Measurements from ENCODE around the gene KRT86. TPM values are rescaled to one million over a fixed set of nuclear protein-coding genes. Genes with fewer than 3 reads are reported as not detected.

The KRT86 gene
- total RNA-seq, 4 donors from 2014 or later = not detected

- no peak for TF ChIP-seq CTCF (IDR thresholded peaks at IDR 0.05)
- no peak for TF ChIP-seq POLR2A (IDR thresholded peaks at IDR 0.05)
- peaks cover 0 to 16% of the 10 kb centered on the region in 2 donors for H3K27me3 ChIP-seq
- H3K27ac ChIP-seq = no peak overlapping the region
- H3K4me1 ChIP-seq = peaks cover 0 to 7% (median 1%) of the 10 kb centered on the region in 4 donors
- H3K4me3 ChIP-seq = no peak overlapping the region
- no peak for DNase-seq
- H3K36me3 ChIP-seq = no peaks in the 10 kb centered on the region
- peaks cover 0 to 7% (median 0%) of the 10 kb centered on the region in 4 donors for H3K9me3 ChIP-seq
These were observed 13.9 kb upstream of the KRT86 start for GRCh38 chr12:52260361-52261207.

- peaks cover 0 to 16% of the 10 kb centered on the region in 2 donors for H3K27me3 ChIP-seq
These were observed 13.3 kb upstream of the KRT86 start for GRCh38 chr12:52261208-52261484.

GRCh38 chr12:52262286-52262685 lies 12.2 kb upstream of the KRT86 start:
- H3K27me3 ChIP-seq = peaks cover 0 to 12% of the 10 kb centered on the region in 2 donors
- TF ChIP-seq POLR2A (IDR thresholded peaks at IDR 0.05) = no peak
- no peak for TF ChIP-seq CTCF (IDR thresholded peaks at IDR 0.05)
- no peak for DNase-seq
- H3K36me3 ChIP-seq = no peaks in the 10 kb centered on the region
- H3K4me3 ChIP-seq = no peak overlapping the region
- peaks cover 0 to 7% (median 0%) of the 10 kb centered on the region in 4 donors for H3K9me3 ChIP-seq
- H3K27ac ChIP-seq = no peak overlapping the region
- H3K4me1 ChIP-seq = peaks cover 0 to 7% (median 1%) of the 10 kb centered on the region in 4 donors

More at GRCh38 chr12:52261208-52261484, 13.3 kb upstream of the KRT86 start:
- Histone ChIP-seq H3K9me3 (peaks cover 0 to 7% (median 0%) of the 10 kb centered on the region in 4 donors), H3K4me3 (no peak overlapping the region), H3K27ac (no peak overlapping the region), H3K36me3 (no peaks in the 10 kb centered on the region), H3K4me1 (peaks cover 0 to 7% (median 1%) of the 10 kb centered on the region in 4 donors)
- TF ChIP-seq POLR2A (IDR thresholded peaks at IDR 0.05) (no peak), CTCF (IDR thresholded peaks at IDR 0.05) (no peak)
- no peak for DNase-seq

- peaks cover 0 to 2% of the 10 kb centered on the region in 2 donors for H3K27me3 ChIP-seq
- DNase-seq = no peak
These were observed 10.5 kb upstream of the KRT86 start for GRCh38 chr12:52263761-52264434.

DNA sequence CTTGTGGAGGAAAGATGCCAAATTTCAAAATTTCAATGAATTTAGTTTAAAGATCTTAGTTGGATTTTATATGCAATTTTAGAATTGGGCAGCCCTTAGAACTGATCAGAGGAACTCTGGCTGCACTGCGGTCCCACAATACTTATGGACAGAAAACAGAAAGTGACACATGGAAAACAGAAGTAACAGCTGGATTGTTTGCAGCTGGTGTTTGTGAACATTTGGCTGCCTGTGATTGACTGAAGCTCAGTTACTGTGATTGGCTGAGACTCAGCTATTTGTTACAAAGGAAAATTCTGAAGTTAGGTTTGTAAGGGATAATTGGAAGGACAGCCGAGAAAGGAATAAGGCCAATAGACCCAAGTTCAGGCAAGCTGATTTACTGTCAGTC lies 10.0 kb upstream of the KRT86 start:
- Histone ChIP-seq H3K36me3 (no peaks in the 10 kb centered on the region), H3K27me3 (no peaks in the 10 kb centered on the region), H3K27ac (no peak overlapping the region), H3K9me3 (peaks cover 0 to 7% (median 0%) of the 10 kb centered on the region in 4 donors), H3K4me3 (no peak overlapping the region), H3K4me1 (no peaks in the 10 kb centered on the region)
- no peak for DNase-seq
- TF ChIP-seq POLR2A (IDR thresholded peaks at IDR 0.05) = no peak

More at GRCh38 chr12:52263761-52264434, 10.5 kb upstream of the KRT86 start:
- Histone ChIP-seq H3K27ac (no peak overlapping the region), H3K36me3 (no peaks in the 10 kb centered on the region), H3K4me3 (no peak overlapping the region), H3K4me1 (no peaks in the 10 kb centered on the region), H3K9me3 (peaks cover 0 to 7% (median 0%) of the 10 kb centered on the region in 4 donors)
- TF ChIP-seq CTCF (IDR thresholded peaks at IDR 0.05) = no peak
- no peak for TF ChIP-seq POLR2A (IDR thresholded peaks at IDR 0.05)

DNA sequence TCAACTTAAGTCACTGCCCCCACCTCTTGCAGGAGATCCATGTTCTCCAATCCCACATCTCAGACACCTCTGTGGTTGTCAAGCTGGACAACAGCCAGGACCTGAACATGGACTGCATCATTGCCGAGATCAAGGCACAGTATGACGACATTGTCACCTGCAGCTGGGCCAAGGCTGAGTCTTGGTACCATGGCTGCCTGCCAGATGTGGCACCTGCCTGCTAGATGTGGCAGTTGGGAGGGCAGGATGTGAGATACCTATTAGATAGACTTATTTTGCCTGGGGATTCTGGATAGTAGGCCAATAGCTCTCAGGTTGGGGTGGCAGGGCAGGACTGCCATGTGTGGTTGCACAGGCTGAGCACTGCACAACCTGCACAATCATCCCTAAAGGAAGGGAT lies 7.9 kb upstream of the KRT86 start:
- H3K4me1 ChIP-seq = no peaks in the 10 kb centered on the region
- no peak for DNase-seq
- H3K36me3 ChIP-seq = no peaks in the 10 kb centered on the region
- no peak for TF ChIP-seq POLR2A (IDR thresholded peaks at IDR 0.05)
- TF ChIP-seq CTCF (IDR thresholded peaks at IDR 0.05) = no peak
- no peaks in the 10 kb centered on the region for H3K27me3 ChIP-seq
- peaks cover 0 to 7% (median 0%) of the 10 kb centered on the region in 4 donors for H3K9me3 ChIP-seq
- no peak overlapping the region for H3K27ac ChIP-seq
- no peak overlapping the region for H3K4me3 ChIP-seq

Data from Peyer's patch (tissue), 4 donors.